A172 (cell line): Measurements from ENCODE around the gene TPRG1. TPM values are rescaled to one million over a fixed set of nuclear protein-coding genes. Genes with fewer than 3 reads are reported as not detected.
A peak's percentile ranks its signal among the peaks of the same experiment; 100 is the strongest.

Experiments used
- DNase-seq: peaks from one replicate; pipeline ENCODE4 v3.0.0-alpha.2; 2015; ENCODE audit warnings: low spot score
- total RNA-seq: library from RNA; depleted of rRNA; stranded (reverse); fragments of >200 nt; shearing (Covaris generic); gene quantifications from 2 replicates; pipeline ENCODE4 v1.2.3, GENCODE V29; 2014

Gene TPRG1
- total RNA-seq, 1 experiment from 2014 or later, result 5.4 TPM

DNA sequence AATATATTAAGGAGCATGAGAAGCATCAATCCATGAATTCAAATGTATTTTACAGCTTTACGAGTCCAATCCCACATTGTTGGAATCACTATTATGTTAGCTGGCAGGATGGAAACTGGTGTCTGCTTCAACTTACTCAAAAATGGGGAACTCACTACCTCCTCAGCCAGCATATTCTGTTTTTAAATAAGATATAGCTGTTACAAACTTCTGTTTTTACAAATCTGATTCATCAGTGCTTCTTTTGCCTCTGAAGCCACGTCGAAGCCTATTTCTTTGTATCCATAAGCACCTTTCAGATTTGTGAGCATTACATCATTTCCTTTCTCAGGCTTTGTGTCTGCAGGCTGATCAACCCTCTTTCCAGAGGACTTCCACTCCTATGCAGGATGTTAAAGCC, 105.9 kb downstream of the TPRG1 start:
- DNase-seq, result peak; percentile 58

DNA sequence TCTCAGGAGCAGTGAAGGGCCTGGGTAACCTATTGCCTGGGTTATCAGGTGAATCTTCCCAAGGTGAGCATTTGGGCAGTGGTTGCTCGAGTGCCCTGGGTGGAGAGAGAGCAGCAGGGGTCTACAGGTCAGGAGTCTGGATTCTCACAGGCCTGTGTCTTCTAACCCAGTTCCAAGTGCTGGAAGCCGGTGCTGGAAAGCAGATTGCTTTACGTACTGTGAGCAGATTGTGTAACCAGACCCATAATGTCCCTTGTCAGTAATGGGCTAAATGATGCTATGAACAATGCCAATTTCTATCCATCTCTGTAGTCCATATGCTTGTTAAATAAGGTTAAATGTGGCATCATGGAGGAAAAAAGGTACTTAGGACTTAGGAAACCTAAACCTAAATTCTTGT, 106.5 kb downstream of the TPRG1 start:
- DNase-seq, result no peak

DNA sequence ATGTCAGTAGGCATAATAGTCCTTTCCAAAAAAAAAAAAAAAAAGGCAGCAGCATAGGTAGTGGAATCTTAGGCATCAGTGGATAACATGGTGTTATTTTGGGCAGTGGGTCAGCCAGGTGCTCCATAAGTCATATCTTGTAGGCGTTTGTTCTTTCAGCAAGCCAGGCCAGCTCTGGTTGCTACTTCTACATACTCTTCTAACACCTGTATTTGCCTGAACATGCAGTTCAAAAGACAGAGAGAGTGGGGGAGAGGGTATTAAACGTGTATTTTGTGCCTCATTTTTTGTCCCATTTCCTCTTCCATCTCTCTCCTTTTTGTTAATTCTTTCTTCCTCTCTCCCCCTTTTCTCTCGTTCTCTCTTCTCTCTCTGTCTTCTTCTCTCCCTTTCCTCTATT, 110.4 kb downstream of the TPRG1 start:
- no peak for DNase-seq

GRCh38 chr3:189282741-189283140, 111.0 kb downstream of the TPRG1 start:
- DNase-seq, result no peak

- no peak for DNase-seq
Observed at GRCh38 chr3:189286188-189286587, 114.4 kb downstream of the TPRG1 start.

DNA sequence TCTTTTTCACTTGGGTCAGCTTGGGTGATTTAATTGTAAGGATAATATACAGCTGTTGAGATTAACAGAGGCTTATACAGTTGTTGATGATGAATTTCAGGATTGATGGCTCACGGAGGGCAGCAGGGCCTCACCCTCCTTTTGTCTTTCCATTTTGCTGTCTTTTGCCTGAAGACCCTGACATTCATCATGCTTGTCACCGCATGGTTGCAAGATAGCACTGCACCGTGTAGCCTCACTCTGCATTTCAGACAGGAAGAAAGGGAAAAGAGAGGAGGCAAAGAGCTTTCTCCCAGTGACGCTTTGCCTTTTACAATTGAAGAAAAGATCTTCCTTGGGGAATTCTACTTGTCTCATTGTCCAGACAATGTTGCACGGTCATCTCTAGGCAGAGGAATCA, 115.1 kb downstream of the TPRG1 start:
- no peak for DNase-seq

GRCh38 chr3:189288348-189289235, 116.8 kb downstream of the TPRG1 start:
- DNase-seq, result no peak

GRCh38 chr3:189289251-189289650, 117.5 kb downstream of the TPRG1 start:
- no peak for DNase-seq

DNA sequence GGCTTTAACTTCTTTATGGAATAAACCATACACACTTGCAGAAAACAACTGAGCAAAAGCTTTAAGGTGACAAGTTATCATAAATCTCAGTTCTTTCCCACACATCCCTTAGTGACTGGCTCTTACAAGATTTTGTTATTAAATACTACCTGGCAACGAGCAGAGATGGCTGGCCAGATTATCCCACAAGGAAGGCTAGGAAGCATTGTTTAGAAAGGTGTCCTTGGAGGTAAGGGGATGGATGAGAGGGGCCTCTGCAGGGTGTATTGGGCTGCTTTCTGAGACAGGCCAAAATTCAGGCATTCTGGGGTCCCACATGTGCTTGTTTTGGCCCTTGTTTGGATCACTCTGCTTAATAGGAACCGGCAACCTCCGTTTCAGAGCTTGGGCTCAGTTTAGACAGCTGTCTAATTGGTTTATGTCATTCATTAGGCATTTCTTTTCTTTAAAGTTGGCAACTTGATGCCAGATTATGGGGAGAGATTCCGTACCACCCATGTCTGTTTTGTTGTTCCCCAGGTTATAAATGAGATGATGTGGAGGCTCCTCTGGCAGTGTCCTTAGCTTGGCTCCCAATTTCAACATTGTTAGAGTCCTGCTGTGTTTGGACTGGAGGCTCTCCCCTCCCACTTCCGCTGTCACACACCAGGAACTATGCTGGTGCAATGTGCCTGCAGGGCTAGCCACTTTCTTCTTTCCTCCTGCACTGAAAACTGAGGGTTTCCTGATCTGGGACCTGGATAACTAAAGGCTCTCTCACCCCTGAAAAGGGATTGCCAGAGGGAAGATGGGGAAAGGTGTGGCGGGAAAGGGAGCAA, 121.1 kb downstream of the TPRG1 start:
- no peak for DNase-seq

GRCh38 chr3:189294649-189295048, 122.9 kb downstream of the TPRG1 start:
- DNase-seq, result no peak

DNA sequence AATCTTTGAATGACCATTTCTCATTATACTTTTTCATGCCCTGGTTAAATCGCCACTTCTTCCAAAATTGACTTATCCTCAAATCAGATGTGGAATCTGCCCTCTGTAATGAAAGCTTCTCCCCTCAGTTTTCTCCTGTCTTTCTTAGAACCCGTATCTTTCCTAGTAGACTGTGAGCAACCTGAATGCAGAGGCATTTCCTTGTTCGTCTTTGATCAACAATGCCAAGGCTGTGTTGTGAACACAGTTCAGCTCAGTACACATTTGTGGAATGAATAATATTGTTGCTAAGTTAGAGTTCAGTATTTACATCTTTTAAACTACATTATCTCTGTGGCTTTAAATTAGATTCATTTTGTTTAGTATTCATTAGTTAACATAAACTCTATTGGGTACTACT, 123.3 kb downstream of the TPRG1 start:
- DNase-seq, result no peak

- no peak for DNase-seq
Observed at GRCh38 chr3:189297932-189298331, 126.2 kb downstream of the TPRG1 start.

- DNase-seq, result no peak
Observed at GRCh38 chr3:189298469-189299375, 127.0 kb downstream of the TPRG1 start.

- no peak for DNase-seq
Observed at GRCh38 chr3:189300345-189300744, 128.6 kb downstream of the TPRG1 start.

DNA sequence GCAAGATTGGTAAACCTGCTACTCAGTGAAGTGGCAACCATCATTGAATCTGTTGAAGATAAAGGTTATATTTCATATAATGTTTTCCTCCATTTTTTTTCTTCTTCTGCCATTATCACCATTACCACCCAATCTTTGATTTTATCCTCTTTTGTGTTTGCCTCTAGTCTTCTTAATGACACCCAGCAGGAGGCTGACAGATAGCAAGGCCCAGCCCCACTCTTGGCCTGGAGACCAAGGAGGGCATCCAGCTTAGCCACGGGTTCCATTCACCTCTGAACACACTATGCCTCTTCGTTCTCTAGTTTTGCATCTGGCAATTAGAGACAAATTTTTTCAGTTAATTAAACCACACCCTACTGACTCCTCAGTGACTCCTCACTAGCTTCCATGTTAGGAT, 129.7 kb downstream of the TPRG1 start:
- DNase-seq, result no peak

GRCh38 chr3:189303584-189303983, 131.8 kb downstream of the TPRG1 start:
- no peak for DNase-seq

DNA sequence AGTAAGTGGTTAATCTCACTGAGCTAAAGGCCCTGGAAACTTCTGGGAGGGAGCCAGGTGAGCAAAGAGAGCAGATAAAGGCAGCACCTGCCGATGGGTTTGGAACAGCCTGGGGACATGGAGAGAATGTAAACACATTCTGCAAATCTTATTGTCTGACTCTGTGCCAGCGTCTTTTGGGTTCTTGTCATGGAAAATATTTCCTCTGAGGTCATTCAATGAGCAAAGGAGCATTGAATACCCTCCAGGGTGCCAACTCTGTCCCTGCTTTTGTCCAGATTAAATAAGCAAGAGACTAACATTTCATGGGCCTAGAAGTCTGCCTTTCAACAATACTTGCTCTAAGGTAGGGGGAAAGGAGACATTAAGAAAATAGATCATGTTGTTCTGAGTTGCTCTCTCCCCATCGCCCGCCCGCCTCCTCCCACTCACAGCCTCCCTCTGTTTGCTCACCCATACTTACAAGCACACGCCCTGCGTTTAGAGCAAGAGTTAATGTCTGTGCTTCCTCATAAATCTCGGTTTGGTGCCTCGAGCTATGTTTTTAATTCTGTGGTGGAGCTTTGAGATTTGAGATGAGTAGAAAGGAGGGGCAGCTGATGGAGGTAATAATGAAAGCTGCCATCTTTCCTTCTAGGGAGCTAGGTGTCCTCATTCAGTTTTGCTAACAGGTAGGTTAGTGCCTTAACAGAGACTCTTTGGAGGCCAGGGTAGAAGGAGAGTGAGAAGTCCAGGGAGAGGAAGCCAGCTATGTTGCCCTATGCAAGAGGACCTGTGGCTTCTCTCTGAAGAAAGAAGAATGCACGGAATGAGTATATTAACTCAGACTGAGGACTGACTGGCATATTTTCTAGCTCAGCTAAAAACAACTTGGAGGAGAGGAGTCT, 132.9 kb downstream of the TPRG1 start:
- DNase-seq, result peak; percentile 59

DNA sequence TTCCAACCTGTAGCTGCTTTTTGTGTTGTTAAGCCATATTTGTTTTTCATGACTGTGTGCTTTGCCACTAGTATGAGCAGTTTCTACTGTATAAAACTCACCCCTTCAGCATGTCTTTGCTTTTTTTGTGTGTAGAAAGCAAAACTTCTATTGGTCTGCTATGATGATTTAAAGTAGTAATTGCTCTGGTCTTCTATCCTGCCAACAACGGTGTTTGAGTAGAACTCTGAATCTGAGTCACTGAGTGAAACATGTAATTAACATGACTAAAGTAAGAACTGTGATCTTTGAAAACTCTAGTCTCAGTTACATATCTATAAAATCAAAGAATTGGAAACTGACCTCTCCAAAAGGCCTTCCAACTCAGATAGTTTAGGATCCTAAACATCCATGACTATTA, 133.6 kb downstream of the TPRG1 start:
- DNase-seq, result no peak

DNA sequence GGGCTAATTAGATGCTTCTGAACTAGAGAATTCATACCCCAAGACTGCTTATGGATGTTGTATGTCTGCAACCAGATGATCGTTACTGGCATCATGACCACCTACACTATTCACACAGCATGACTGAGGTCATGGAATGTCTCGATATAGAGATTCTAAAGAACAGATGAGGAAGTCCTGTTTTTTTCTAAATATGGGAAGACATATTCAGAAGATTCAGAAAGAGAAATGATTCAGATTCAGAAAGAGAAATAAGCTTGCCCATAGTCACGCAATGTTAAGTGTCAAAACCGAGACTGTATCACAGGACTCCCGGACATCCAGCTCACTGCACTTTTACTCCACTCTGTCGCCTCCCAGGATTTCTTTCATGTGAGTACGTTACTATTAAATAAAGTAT, 136.2 kb downstream of the TPRG1 start:
- no peak for DNase-seq

GRCh38 chr3:189308608-189309007, 136.8 kb downstream of the TPRG1 start:
- DNase-seq, result no peak
